Islet of Langerhans (tissue), 1 donor: ENCODE data around the gene ESCO1.
A peak's percentile ranks its signal among the peaks of the same experiment; 100 is the strongest.

Source experiments
- FAIRE-seq: peaks from one replicate; lab custom pipeline; 2011; peaks lifted over from hg19 to GRCh38; lab: Jason Lieb, UNC

Gene ESCO1

GRCh38 chr18:21489119-21489750 is 111.3 kb downstream of the ESCO1 start:
- peak; percentile 33 for FAIRE-seq

GRCh38 chr18:21486905-21487437 is 113.5 kb downstream of the ESCO1 start:
- FAIRE-seq: no peak

GRCh38 chr18:21484851-21485636 is 115.5 kb downstream of the ESCO1 start:
- no peak for FAIRE-seq

GRCh38 chr18:21483051-21483450 is 117.5 kb downstream of the ESCO1 start:
- FAIRE-seq: no peak

GRCh38 chr18:21481739-21482138 is 118.8 kb downstream of the ESCO1 start:
- FAIRE-seq: no peak

GRCh38 chr18:21479721-21480120 is 120.8 kb downstream of the ESCO1 start:
- no peak for FAIRE-seq
